Stimulated activated CD4-positive, alpha-beta T cell treated with anti-CD3 and anti-CD28 coated beads, Interleukin-1b, Interleukin-23, amount 100 ng/mL, for 48 hours (primary cell): ENCODE data around the gene DOK3.

Experiments used
- DNase-seq: peaks from one replicate; pipeline ENCODE4 v3.0.0-alpha.2; 2020

The DOK3 gene, protein sequence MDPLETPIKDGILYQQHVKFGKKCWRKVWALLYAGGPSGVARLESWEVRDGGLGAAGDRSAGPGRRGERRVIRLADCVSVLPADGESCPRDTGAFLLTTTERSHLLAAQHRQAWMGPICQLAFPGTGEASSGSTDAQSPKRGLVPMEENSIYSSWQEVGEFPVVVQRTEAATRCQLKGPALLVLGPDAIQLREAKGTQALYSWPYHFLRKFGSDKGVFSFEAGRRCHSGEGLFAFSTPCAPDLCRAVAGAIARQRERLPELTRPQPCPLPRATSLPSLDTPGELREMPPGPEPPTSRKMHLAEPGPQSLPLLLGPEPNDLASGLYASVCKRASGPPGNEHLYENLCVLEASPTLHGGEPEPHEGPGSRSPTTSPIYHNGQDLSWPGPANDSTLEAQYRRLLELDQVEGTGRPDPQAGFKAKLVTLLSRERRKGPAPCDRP

DNA sequence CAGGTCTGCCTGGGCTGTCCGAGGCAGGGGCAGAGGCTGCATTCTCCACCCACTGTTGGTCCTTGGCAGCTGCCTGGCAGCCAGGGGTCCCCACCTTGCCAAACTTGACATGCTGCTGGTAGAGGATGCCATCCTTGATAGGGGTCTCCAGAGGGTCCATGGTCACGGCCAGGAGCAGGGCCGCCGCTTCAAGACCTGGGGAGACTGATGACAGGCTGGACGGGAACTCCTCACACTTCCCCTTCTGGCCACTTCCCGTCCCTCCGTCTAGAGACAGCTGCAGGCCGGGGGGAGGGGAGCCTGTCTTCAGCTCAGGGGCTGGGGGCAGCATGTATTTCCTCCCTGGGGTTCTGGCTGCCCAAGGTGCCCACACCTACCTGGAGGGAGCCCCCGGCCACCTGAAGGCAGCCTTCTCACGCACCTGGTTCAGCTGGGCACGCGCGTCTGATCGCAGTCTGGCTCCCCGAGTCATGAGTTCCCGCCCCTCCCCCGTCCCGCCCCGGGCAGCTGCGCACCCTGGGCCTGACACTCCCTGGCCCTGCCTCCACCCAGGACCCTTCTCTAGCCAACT lies at the start of gene DOK3:
TSS of gene DOK3 (minus strand) at position 446 of the 571 bp plus-strand sequence. CDS start at position 160, 286 bp downstream.
- no peak for DNase-seq

DNA sequence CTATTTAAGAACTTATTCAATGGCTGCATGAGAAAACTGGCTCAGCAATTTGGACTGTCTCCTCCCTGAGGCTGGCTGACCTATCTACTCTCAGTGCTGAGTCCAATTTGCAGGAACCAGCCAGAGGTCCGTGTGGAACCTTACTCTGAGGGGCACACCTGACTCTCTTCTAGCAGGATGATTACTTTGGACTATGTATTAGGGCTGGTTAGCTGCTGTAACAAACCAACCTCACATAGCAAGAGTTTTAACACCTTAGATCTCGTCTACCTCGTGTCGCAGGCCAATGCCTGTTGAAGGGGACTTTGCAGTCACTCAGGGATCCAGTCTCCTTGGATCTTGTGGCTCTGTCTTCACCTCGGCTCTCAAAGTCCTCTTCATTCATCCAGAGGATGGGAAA lies 48.2 kb upstream of the DOK3 start:
- no peak for DNase-seq

DNA sequence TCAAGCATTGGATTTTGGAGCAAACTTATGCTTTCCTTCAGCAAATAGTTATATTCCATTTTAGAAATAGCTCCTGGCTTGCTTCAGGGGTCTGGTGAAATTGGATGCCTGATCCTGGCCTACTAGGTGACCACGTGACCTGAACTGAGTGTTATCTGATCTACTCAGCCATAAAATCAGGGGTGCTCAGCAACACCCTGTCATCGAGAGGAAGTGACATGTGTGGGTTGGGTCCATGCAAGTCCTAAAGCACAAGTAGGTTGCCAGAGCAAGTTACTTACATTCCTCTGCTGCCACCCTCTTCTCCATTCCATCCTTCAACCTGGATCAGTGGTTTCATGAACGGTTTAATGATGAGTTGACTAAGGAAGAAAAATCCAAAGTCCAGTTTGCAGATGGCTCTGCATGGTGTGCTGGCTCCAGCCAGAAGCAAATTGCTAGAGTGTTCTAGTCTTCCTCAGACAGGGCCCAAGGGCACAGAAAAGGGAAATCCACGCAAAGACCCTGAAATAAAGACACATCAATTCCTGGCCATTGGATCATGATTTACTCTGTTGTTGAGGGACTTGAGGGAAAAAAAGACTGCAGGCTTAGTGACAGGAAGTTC lies 47.5 kb upstream of the DOK3 start:
- no peak for DNase-seq

DNA sequence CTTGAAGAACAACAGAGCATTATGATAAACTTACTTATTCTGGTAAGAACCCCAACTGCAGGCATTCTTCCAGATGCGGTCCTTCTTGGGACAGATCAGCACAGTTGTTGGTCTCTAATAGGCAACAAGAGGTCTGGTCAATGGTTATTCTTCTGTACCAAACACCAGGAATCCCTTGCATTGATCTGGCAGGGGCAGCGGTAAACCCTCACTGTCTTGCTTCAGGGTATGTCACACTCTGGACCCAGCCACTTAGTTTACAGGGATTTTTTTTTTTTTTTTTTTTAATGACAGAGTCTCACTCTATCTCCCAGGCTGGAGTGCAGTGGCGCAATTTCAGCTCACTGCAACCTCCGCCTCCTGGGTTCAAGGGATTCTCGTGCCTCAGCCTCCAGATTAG lies 46.0 kb upstream of the DOK3 start:
- DNase-seq = no peak

DNA sequence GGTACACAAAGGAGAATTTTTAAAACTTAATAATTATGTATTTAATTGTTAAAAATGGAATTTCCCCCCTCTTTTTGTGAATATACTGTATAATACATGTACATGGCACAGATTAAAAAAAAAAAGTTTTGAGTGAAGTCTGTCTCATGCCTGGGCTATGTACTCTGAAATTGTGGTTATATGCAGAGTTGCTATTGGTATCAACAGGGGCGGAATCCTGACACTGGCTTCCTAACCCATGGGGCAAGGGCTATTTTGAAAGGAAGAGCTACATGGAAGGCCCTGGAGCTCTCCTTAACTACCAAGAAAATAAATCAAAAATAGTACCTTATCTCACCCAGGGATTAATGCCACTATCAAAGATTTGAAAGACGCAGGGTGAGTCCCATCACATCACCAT lies 45.6 kb upstream of the DOK3 start:
- DNase-seq = no peak

DNA sequence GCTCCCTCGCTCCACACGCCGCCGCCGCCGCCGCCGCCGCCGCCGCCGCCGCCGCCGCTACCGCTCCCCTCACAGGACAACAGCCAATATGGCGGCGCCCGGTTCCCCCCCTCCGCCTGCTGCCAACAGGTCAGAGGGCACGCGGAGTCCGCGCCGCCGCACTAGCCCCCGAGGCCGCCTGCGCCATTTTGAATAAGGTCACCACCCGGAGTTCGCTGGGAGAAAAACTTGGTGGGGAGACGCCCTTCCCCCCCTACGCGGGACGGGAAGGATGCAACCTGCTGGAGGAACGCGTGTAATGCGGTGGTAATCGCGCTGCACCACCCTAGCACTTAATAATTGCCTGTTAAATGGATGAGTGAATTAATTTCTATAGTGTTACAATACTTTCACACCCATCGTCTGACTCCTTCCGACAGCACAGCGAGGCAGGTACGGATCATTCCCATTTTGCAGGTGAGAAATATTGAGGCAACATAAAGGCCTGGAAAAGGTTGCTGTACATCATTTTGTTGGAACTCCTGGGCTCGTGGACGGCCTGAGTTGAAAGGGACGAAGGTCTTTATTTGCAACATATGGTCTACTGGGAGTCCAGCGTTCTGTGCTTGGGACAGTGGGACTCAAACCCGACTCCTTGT lies 45.0 kb upstream of the DOK3 start, which contains the start of gene FAM193B:
TSS of gene FAM193B (minus strand) at position 90 of the 638 bp plus-strand sequence. CDS start 105 bp downstream, outside the sequence.
- DNase-seq = peak; percentile 96

DNA sequence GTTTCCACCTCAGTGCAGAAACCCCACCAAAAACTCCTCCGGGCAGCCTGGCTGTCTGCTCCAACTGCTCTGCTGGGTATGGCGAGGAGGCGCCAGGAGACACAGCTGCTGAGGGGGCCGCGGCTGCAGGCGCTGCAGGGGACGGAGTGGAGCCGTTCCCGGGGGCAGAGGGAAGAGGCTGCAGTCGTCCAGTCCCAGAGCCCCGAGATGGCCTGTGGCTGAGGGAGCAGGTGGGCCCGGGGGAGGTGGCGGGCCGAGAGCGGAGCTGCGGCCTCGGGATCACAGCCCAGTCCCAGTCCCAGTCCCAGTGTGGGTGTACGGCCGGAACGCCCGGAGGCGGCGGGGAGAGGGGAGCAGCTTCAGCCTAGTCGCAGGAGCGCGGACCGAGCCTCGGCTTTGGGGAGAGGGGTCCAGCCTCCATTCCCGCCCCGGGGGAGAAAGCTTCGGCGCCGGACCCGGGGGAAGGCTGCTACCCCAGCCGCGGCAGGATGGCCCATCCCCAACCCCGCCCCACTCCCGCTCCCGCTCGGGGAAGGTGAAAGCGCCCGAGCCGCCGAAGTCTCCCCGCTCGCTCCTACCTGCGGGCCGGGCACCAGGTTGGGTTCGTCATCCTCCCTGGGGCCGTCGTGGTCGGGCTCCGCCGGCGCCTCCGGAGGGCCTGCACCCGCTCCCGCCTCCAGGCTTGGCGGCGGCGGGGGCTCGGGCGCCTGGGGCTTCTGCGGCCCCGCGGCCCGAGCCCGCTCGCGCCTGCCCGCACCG lies 44.2 kb upstream of the DOK3 start:
- peak; percentile 24 for DNase-seq

DNA sequence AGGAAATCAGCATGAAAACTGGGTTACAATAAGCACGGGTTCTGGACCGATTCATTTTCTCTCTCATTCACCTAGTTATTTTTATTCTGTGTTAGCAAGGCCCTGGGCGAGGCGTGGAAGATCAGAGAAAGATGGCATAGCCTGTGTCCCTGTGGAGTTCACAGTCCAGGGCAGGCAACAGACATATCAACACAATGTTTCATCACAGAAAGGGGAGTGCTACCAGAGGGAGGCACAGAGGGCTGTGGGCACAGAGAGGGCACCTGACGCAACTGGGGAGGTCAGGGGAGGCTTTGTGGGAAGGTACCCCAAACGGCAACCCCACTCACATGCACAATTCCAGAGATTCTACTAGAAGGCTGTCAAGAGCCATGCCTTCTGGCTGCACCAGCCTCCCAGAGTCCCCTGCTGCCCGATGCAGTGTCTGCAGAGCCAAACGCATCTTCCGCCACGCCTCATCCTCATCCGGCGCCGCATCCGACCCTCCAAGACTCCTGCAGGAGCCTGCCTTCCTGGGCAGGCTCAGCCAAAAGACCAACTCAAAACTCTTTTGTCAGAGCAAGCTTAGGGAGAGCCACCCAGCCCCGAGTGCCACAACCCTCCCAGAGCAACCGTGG lies 43.3 kb upstream of the DOK3 start:
- DNase-seq = no peak

DNA sequence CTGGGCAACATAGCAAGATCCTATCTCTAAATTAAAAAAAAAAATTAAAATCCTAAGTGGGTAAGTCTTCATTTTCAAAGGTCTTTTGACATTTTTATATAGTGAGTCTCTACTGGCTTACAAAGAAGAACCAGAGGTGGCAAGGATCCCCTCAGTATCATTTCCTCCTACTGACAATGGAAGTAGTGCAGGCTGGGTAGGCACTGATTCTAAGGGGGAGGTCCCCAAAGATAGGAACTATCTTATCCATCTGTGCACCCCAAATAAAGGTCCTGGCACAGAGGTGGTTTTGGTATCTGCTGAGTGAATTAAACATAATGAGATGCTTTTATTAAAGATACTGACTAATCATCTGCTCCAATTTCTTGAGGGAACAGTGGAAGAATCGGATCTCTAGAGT lies 40.5 kb upstream of the DOK3 start:
- DNase-seq = no peak

DNA sequence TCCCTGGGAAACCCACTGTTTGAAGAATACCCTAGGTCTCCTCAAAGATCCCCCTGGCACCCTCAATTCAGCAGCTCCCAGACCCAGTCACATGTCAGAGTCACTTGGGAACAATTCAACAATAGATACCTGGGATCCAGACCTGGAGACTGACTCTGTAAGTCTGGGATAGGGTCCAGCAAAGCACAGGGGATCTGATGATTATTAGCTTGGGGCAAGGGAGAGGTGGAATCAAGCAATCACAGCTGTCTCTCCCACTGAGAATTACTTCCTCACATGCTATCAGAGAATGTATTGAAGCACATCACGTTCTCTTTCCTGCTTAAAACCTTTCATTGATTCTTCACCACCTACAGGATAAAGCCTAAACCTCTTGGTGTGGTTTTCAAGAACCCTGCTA lies 38.9 kb upstream of the DOK3 start:
- DNase-seq = no peak

DNA sequence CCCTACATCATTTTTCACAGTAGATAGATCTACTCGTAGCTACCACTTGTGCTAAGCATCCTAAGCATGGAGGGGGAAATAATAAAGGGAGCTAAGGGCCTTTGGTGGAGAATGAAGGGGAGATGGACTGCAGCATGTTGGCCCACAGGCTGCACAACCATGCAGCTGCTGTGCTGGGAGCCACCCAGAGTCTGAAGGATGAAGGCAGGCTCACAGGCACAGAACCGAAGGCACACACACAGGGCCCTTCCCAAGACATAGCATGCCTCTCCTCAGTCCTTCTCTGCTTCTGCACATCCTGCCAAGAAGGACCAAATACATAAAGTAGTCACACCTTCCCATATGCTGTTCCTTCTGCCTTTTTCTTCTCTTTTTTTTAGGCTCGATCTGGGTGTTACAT lies 38.1 kb upstream of the DOK3 start:
- DNase-seq = no peak

DNA sequence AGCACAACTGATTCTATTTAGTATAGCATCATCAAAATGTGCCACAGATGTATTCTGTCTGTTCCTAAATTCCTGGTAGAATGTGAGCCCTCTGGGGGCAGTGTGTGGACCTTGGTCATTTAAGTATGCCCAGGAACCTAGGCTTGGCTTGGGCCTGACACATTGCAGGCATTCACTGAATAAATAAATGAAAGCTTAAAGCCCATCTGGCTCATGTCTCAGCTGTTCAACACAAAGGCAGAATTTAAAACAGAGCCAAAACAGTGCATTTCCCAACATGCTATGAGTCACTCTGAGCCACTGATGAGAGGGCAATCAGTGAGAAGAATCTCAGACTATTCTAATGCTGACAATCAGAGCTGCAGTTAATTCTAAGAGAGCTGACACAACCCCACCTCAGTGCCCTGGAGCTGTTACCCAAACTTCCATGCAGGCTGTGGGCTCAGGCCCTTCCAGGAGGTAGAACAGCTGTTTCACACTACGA lies 36.7 kb upstream of the DOK3 start:
- no peak for DNase-seq

DNA sequence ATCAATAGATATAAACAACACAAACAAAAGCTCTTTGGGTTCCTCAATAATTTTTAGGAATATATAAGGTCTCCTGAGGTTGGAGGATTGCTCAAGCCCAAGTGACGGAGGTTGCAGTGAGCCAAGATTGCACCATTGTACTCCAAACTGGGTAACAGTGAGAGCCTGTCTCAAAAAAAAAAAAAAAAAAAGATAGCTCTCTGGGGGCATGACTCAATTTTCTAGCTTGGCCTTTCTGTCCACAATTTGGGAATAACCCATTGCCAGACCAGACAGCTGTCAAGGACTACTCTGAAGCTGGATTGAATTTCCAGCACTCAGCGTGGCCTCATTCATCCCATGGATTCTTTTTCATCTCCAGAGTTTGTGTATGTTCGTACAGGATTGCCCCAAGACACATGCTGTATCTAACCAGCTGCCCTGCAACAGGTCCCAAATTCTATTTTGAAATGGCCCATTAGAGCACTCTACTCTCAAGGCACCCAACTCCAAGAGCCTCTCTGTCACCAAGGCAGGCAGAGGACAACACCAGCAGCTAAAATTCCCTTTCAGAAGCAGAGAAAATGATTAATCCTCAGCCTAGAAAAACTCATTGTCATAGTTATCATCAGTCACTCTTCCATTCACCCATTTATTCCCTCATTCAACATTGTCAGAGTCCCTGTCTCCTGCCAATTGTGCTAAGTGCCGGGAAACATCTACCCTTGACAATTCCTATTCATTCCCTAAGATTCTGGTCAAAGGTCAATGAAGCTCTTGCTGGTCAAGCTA lies 36.0 kb upstream of the DOK3 start:
- no peak for DNase-seq

DNA sequence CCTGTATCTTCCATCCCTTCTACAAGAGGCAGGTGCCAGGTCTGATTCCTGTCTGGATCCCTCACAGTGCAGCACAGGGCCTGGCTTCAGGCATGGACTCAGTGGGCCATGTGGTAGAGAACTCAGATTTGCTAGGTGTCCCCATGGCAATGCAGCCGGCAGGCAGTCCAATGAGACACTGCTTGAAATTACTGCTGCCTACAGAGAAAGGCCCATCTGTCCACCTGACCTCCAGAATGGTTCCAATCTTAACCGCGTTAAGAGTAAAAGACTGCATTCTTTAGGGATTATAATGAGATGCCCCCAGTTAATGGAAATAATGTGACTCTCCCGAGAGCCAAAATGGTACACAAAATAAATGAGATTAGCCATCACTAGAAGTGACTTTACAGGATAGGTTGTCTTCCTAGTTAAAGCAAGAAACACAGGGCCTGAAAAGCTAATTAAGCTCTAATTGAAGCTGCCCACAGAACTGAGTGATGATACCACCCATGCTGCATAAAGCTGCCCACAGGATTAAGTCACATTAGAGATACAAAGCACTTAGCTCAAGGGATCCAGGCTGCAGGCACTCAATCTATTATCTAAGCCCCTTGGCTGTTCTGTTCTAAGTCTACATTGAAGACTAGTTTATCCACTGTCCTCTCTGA lies 33.3 kb upstream of the DOK3 start:
- no peak for DNase-seq

DNA sequence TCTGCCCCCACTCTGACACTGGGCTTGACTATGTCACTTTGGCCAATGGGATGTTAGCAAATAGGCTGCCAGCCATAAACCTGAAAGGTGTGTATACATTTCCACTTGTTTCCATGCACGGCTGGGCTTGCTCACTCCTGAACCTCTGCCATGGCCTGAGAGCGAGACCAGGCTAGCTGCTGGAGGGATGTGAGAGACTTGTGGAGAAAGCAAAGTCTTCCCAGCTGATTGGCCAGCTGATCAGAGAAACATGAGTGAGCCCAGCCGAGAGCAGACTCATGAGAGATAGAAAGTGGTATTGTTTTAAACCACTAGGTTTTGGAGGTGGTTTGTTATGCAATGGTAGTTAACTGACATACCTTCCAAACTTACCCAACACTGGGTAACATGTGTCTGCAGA lies 30.8 kb upstream of the DOK3 start:
- no peak for DNase-seq

DNA sequence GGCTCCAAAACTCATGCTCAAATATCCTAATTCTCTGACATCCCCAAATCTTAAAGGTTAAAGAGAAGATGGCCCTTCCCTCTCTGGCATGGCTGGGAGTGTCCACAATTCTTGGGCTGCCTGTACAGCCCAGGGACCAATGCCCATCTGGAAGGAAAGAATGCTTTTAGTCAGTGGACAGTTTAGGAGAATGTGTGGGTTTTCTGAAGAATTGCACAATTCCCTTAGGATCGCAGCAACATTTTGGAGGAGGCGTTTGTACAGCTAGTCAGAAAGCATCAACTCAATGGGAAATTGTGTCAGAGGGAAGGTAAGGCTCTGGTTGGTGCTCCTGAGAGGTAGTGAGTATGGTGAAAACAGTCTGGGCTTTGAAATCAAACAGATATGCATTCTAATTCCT lies 29.8 kb upstream of the DOK3 start:
- no peak for DNase-seq

DNA sequence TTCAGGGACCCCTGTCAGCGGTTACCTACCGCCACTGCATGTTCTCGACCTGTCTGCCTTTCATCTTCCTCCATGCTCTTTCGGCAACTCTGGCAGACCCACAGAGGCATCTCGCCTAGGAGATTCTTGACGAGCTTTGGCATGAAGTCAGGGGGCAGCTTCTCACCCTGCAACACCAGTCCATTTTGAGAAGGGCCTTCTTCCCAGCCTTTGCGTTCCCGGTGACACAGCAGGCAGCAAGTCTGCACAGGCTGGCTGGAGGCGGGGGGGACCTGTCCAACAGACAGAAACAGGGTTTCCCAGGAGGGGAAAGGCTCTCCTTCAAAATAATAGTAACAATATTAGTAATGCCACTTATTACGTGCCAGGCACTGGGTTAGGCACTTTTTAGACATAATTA lies 29.2 kb upstream of the DOK3 start:
- DNase-seq = no peak

DNA sequence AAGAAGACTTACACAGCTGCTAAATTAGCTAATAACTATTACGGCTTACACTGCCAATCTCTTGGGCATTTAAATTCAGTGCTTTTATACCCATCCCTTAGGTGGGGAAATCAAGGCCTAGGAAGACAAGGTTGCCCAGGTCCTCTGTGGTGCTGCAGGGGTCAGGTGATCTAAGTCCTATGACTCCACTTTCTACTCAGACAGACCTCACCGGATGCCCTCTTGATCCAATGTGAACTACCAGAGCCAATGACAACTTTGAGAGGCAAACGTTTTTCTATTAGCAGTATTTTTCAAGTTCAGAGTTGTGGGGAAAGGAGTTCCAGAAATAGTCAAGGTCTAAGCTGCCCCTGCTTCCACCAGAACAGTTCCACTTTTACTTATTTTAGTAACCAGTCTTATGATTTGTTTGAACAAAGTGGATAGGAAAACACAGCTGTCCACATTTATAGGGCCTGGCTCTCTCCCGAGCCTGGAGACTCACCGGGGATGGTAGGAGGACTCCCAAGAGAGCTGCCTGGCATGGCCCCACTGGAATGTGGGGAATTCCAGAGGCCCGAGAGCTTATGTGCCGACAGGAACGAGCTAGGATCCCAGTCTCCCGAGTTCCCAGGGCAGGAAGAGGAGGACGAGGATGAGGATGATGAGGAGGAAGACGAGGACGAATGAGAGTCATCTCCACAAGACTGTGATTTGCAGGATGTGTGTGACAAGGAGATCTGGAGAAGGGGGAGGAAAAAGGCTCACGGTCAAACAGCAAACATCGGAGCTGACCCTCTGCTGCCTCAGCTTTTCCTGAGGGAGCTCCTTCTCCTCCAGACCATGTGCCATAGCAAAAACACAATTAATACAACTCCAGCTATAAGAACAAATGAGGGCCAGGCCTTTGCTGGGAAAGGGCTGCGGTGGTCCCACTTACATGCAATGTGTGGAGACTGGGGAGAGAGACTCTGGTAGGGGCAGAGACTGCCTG lies 28.0 kb upstream of the DOK3 start:
- DNase-seq = no peak

DNA sequence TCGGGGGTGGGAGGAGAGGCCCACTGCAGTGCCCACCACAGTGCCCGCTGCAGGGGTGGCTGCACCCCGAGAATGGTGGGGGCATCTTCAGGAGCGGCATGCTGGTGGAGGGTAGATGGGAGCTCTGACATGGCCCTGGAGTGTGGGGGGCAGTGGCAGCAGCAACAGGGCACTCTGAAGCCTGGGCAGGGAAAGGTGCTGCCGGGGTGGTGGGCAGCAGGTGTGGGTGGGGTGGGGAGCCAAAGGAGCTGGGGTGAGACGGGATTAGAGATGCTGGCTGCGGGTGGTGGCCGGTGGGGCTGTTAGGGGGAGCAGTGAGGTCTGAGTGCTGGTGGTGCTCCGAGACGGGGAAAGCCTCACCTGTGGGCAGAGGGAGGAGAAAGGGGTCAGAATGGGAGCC lies 26.8 kb upstream of the DOK3 start:
- DNase-seq = no peak

DNA sequence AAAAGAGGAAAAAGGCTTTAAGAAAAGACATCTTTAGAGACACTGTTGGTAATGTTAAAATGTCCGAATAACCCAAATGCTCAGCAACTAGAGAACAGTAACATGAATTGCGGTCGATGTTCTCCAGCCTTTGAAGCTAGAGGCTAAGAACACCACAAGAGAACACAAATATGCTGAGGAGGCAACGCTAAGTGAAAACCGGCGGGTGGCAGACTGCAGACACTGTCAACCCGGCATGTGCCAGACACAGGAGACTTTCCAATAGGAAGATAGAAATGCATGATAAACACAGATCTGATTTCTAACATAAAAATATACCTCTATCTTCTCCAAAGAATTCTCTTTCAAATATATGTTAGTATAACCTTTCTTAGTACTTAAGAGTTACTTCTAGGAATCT lies 25.5 kb upstream of the DOK3 start:
- DNase-seq = no peak
